ENCODE data around the gene LCOR. TPM values are rescaled to one million over a fixed set of nuclear protein-coding genes. Genes with fewer than 3 reads are reported as not detected.

The LCOR gene
- total and polyA plus RNA-seq, 2 of the 13 experiments (the other 11 are each of a cell fraction or from before 2014, with no cell fraction given), result 12.4 to 23.7 TPM

DNA sequence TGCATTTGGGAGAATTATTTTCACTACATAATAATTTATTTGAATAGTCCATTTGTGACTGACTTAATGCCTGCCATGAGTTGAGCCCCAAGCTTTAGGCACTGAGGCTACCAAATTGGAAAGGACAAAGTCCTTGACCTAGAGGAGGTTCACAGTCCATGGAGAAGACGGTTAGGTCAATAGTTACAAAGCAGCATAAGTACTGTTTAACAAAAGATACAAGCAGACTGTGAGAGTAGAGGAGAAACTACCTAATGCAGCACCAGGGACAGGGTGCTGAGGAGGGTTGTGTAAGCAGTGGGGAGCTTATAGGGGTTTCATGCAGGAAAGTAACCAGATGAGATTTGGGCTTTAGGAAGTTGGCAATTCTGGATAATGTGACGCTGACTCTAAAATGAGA lies 139.2 kb downstream of the LCOR start (continued):
- TF ChIP-seq ESRRA (CRISPR knock-in tag; IDR thresholded peaks at IDR 0.05; ENCODE audit: low read depth), result peak; percentile 98
- TF ChIP-seq NR3C1 (CRISPR knock-in tag; IDR thresholded peaks at IDR 0.05), result no peak
- peak; percentile 52 for TF ChIP-seq KDM6A (CRISPR knock-in tag; IDR thresholded peaks at IDR 0.05; ENCODE audit: low read depth)
- TF ChIP-seq SALL1 (CRISPR knock-in tag; IDR thresholded peaks at IDR 0.05), result no peak; the same call in 1 of the 2 replicates
- peak; percentile 86 for TF ChIP-seq MIXL1 (CRISPR knock-in tag; IDR thresholded peaks at IDR 0.05)
- TF ChIP-seq THYN1 (CRISPR knock-in tag; IDR thresholded peaks at IDR 0.05; ENCODE audit: borderline replicate concordance, low read depth), result no peak
- TF ChIP-seq SAP130 (CRISPR knock-in tag; IDR thresholded peaks at IDR 0.05; ENCODE audit: low read depth), result peak; percentile 63; the same call in 1 of the 2 replicates
- no peak for TF ChIP-seq SP140L (CRISPR knock-in tag; IDR thresholded peaks at IDR 0.05; ENCODE audit: borderline replicate concordance)
- TF ChIP-seq, protein P1, sequence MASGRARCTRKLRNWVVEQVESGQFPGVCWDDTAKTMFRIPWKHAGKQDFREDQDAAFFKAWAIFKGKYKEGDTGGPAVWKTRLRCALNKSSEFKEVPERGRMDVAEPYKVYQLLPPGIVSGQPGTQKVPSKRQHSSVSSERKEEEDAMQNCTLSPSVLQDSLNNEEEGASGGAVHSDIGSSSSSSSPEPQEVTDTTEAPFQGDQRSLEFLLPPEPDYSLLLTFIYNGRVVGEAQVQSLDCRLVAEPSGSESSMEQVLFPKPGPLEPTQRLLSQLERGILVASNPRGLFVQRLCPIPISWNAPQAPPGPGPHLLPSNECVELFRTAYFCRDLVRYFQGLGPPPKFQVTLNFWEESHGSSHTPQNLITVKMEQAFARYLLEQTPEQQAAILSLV (CRISPR knock-in tag; IDR thresholded peaks at IDR 0.05; ENCODE audit: borderline replicate concordance), result no peak
- TF ChIP-seq, protein P2, sequence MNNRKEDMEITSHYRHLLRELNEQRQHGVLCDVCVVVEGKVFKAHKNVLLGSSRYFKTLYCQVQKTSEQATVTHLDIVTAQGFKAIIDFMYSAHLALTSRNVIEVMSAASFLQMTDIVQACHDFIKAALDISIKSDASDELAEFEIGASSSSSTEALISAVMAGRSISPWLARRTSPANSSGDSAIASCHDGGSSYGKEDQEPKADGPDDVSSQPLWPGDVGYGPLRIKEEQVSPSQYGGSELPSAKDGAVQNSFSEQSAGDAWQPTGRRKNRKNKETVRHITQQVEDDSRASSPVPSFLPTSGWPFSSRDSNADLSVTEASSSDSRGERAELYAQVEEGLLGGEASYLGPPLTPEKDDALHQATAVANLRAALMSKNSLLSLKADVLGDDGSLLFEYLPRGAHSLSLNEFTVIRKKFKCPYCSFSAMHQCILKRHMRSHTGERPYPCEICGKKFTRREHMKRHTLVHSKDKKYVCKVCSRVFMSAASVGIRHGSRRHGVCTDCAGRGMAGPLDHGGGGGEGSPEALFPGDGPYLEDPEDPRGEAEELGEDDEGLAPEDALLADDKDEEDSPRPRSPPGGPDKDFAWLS (CRISPR knock-in tag; IDR thresholded peaks at IDR 0.05; ENCODE audit: borderline replicate concordance), result no peak
- TF ChIP-seq ZNF124 (CRISPR knock-in tag; IDR thresholded peaks at IDR 0.05), result 0 out of 2 replicates have a peak, but pooled peaks have one; percentile 64
- no peak for TF ChIP-seq ZNF329 (CRISPR knock-in tag; IDR thresholded peaks at IDR 0.05; ENCODE audit: low read depth)
- 0 out of 2 replicates have a peak, but pooled peaks have one; percentile 46 for TF ChIP-seq KLF6 (CRISPR knock-in tag; IDR thresholded peaks at IDR 0.05)
- TF ChIP-seq, protein P3, sequence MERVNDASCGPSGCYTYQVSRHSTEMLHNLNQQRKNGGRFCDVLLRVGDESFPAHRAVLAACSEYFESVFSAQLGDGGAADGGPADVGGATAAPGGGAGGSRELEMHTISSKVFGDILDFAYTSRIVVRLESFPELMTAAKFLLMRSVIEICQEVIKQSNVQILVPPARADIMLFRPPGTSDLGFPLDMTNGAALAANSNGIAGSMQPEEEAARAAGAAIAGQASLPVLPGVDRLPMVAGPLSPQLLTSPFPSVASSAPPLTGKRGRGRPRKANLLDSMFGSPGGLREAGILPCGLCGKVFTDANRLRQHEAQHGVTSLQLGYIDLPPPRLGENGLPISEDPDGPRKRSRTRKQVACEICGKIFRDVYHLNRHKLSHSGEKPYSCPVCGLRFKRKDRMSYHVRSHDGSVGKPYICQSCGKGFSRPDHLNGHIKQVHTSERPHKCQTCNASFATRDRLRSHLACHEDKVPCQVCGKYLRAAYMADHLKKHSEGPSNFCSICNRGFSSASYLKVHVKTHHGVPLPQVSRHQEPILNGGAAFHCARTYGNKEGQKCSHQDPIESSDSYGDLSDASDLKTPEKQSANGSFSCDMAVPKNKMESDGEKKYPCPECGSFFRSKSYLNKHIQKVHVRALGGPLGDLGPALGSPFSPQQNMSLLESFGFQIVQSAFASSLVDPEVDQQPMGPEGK (CRISPR knock-in tag; IDR thresholded peaks at IDR 0.05), result no peak
- TF ChIP-seq ZNF674 (CRISPR knock-in tag; IDR thresholded peaks at IDR 0.05; ENCODE audit: low read depth), result no peak
- no peak for TF ChIP-seq ZNF510 (CRISPR knock-in tag; IDR thresholded peaks at IDR 0.05; ENCODE audit: low read depth)
- no peak for TF ChIP-seq FOXM1 (CRISPR knock-in tag; IDR thresholded peaks at IDR 0.05)
- TF ChIP-seq PPARG (CRISPR knock-in tag; conservative IDR thresholded peaks at IDR 0.05), result peak; percentile 52; the same call in 1 of the 2 replicates
- no peak for TF ChIP-seq TBL1XR1 (IDR thresholded peaks at IDR 0.05; ENCODE audit: borderline replicate concordance, low read length, partially characterized antibody)
- no peak for TF ChIP-seq ZNF253 (CRISPR knock-in tag; IDR thresholded peaks at IDR 0.05; ENCODE audit: borderline replicate concordance)
- TF ChIP-seq MEIS2 (CRISPR knock-in tag; IDR thresholded peaks at IDR 0.05), result no peak
- TF ChIP-seq ZNF549 (CRISPR knock-in tag; IDR thresholded peaks at IDR 0.05), result no peak
- TF ChIP-seq, protein P4, sequence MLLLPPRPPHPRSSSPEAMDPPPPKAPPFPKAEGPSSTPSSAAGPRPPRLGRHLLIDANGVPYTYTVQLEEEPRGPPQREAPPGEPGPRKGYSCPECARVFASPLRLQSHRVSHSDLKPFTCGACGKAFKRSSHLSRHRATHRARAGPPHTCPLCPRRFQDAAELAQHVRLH (CRISPR knock-in tag; IDR thresholded peaks at IDR 0.05; ENCODE audit: borderline replicate concordance, low read depth), result 0 out of 2 replicates have a peak, but pooled peaks have one; percentile 19
- TF ChIP-seq, protein P5, sequence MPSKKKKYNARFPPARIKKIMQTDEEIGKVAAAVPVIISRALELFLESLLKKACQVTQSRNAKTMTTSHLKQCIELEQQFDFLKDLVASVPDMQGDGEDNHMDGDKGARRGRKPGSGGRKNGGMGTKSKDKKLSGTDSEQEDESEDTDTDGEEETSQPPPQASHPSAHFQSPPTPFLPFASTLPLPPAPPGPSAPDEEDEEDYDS (CRISPR knock-in tag; IDR thresholded peaks at IDR 0.05), result no peak
- TF ChIP-seq SOX6 (IDR thresholded peaks at IDR 0.05), result no peak
- peak; percentile 74 for TF ChIP-seq SOX6 (CRISPR knock-in tag; IDR thresholded peaks at IDR 0.05)
